NCI-H446 (cell line): ENCODE data around the gene HLA-B.

Experiments used
- DNase-seq, 2 experiments: peaks; one replicate each; lab custom pipeline; 2025; lab: John Stamatoyannopoulos, UW

Gene HLA-B

DNA sequence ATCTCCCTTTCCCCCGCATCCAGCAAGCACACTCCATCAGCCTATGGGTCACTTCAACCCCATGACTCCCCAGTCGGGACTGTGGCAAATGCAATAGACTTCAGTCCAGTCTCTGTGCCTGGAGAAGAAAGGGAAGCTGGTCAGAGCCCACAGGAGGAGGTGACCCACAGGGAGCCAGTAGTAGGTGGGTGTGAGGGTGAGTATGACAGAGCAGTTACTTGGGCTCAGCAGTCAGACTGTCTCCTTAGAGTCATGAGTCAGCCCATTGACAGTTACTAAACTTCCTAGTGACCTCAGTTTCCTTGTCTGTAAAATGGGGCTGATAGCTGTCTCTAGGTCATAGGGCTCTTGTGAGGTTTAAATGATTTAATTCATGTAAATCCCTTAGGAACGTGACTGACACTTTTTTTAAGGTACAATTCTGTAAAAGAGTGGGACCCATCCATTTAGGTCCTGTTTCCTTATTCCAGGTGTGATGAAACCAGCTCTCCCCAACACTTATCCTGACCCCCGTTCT is 51.2 kb downstream of the HLA-B start:
- no peak for DNase-seq

DNA sequence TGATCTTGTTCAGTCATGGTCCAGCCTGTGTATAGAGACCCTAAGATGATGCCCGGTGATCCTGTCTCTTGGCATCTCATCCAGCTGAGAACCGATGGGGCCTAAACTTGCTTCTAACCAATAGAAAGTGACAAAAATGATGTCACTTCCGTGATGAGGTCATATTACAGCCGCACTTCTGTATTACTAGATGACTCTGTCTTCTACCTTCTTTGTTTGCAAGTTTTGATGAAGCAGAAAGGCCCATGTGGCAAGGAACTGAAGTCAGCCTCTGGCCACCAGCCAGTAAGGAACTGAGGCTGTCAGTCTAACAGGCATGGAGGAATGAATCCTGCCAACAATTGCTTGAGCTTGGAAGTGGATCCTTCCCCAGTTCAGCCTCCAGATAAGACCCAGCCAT is 52.3 kb downstream of the HLA-B start:
- no peak for DNase-seq
